HepG2 (cell line): ENCODE data around the gene CLDND2. TPM values are rescaled to one million over a fixed set of nuclear protein-coding genes. Genes with fewer than 3 reads are reported as not detected.

ENCODE experiments used
- ATAC-seq: fragments of 200-7000 bp; cut with Tn5 transposase; 3 replicates; pipeline ENCODE4 v1.9.1; 2020; ENCODE audit warnings: mild to moderate bottlenecking, moderate library complexity
- BruUV-seq: library from RNA; stranded (reverse); fragments of 400-500 nt; replicated peaks from 2 replicates; lab custom pipeline; 2021; lab: Mats Ljungman, UMichigan
- CTCF ChIA-PET: fragments of 300-600 bp; formaldehyde crosslinking; extraction: SDS; loops from one replicate; lab custom pipeline; 2021; ENCODE audit warnings: low total read pairs, inconsistent platforms, low intra/inter-chr PET ratio; lab: Yijun Ruan, JAX
- POLR2A ChIA-PET: fragments of 350-600 bp; sonication (Branson Sonifier 250); formaldehyde crosslinking; loops from one replicate; lab custom pipeline; 2020; ENCODE audit warnings: antibody characterized with exemption, inconsistent platforms; lab: Yijun Ruan, JAX
- DNase-seq: peaks from one replicate; pipeline ENCODE4 v3.0.0-alpha.2; 2015; ENCODE audit warnings: low spot score
- FAIRE-seq: peaks from 3 replicates; lab custom pipeline; 2011; peaks lifted over from hg19 to GRCh38; lab: Jason Lieb, UNC
- H2AFZ ChIP-seq: one replicate; pipeline ENCODE4 v1.6.1; 2011; ENCODE audit warnings: low read length, inconsistent platforms
- H3K27ac ChIP-seq: fragments of 300-600 bp; 3 replicates; pipeline ENCODE4 v1.8.0; 2011; ENCODE audit warnings: mixed run types, mild to moderate bottlenecking, mixed read lengths, low read length, inconsistent platforms; ENCODE audit not compliant: insufficient read depth; ENCODE audit errors: extremely low read length
- H3K27me3 ChIP-seq, 2 experiments: fragments of 200-600 bp in 1 of 2; 2 replicates in 1 of 2; 3 replicates in 1 of 2; pipeline versions ENCODE4 v1.6.0 to v1.8.0; 2011; ENCODE audit warnings: low read length in 2 of 2, mild to moderate bottlenecking in 2 of 2, moderate library complexity in 2 of 2, inconsistent platforms in 1 of 2; ENCODE audit not compliant: insufficient read depth in 2 of 2, control insufficient read depth in 1 of 2
- H3K36me3 ChIP-seq, 2 experiments: fragments of 200-600 bp in 1 of 2; replicated peaks in 1 of 2; 2 replicates in 1 of 2; 3 replicates in 1 of 2; pipeline versions ENCODE4 v1.5.1 to v1.8.0; 2011; ENCODE audit warnings: low read length in 2 of 2, inconsistent platforms in 1 of 2; ENCODE audit not compliant: insufficient read depth in 2 of 2, control insufficient read depth in 1 of 2
- H3K4me1 ChIP-seq: 2 replicates; pipeline ENCODE4 v1.5.1; 2012; ENCODE audit warnings: low read length, inconsistent platforms; ENCODE audit not compliant: insufficient read depth
- H3K4me2 ChIP-seq: 2 replicates; pipeline ENCODE4 v1.6.0; 2011; ENCODE audit warnings: low read depth, low read length, inconsistent platforms
- H3K4me3 ChIP-seq, 3 experiments: fragments of 200-600 bp in 1 of 3; sonication (generic), shearing (Covaris generic) in 1 of 3; replicated peaks in 1 of 3; 2 replicates each; pipeline ENCODE4 v1.5.1; 2011 to 2016; ENCODE audit warnings: low read length in 3 of 3, inconsistent platforms in 2 of 3, low read depth in 2 of 3, mild to moderate bottlenecking in 2 of 3, control low read depth in 1 of 3, mixed read lengths in 1 of 3; ENCODE audit not compliant: insufficient read depth in 1 of 3
- H3K79me2 ChIP-seq: one replicate; pipeline ENCODE4 v1.6.1; 2011; ENCODE audit warnings: low read length, inconsistent platforms; ENCODE audit not compliant: insufficient read depth
- H3K9ac ChIP-seq: 2 replicates; pipeline ENCODE4 v1.6.0; 2011; ENCODE audit warnings: mild to moderate bottlenecking, low read depth, low read length, inconsistent platforms; ENCODE audit not compliant: insufficient read depth
- H3K9me3 ChIP-seq: 2 replicates; pipeline ENCODE4 v1.5.1; 2012; ENCODE audit warnings: mild to moderate bottlenecking, low read length
- H4K20me1 ChIP-seq: 2 replicates; pipeline ENCODE4 v1.6.0; 2011; ENCODE audit warnings: inconsistent platforms, mild to moderate bottlenecking, low read length, moderate library complexity; ENCODE audit not compliant: insufficient read depth
- AGO2 ChIP-seq: fragments of 200-400 bp; formaldehyde crosslinking; optimal IDR thresholded peaks from 2 replicates; pipeline ENCODE3; 2017; ENCODE audit warnings: mild to moderate bottlenecking, low read depth, low read length, moderate library complexity
- CEBPZ ChIP-seq: IDR thresholded peaks from 2 replicates; pipeline ENCODE4 v1.6.1; 2012; ENCODE audit warnings: low read length, improper control_type of control experiment
- CHD4 ChIP-seq: fragments of 200-600 bp; sonication (generic); IDR thresholded peaks from 2 replicates; pipeline ENCODE4 v1.7.0; 2017; ENCODE audit warnings: mild to moderate bottlenecking, low read length, borderline replicate concordance
- ESRRA ChIP-seq: sonication (generic); formaldehyde crosslinking; IDR thresholded peaks from 2 replicates; pipeline ENCODE4 v1.5.1; 2020; ENCODE audit warnings: mild to moderate bottlenecking, low read depth, missing genetic modification reagents
- JDP2 ChIP-seq: sonication (generic); formaldehyde crosslinking; IDR thresholded peaks from 2 replicates; pipeline ENCODE4 v1.8.1; 2022; ENCODE audit warnings: missing genetic modification reagents, borderline replicate concordance
- MBNL3 ChIP-seq: fragments of 250-450 bp; sonication (Bioruptor Pico); conservative IDR thresholded peaks from 2 replicates; pipeline ENCODE4 v1.8.0; 2022; ENCODE audit warnings: mild to moderate bottlenecking, inconsistent platforms
- MLLT10 ChIP-seq: sonication (generic); formaldehyde crosslinking; IDR thresholded peaks from 2 replicates; pipeline ENCODE4 v1.4.0; 2020; ENCODE audit warnings: missing genetic modification reagents
- MXI1 ChIP-seq: IDR thresholded peaks from 3 replicates; pipeline ENCODE4 v1.6.1; 2012; ENCODE audit warnings: low read depth, low read length, inconsistent platforms, borderline replicate concordance
- NR2F1 ChIP-seq, 2 experiments: fragments of 450-650 bp in 1 of 2; formaldehyde crosslinking in 1 of 2; IDR thresholded peaks; 2 replicates each; pipeline versions ENCODE4 v1.5.0 to v1.6.1; 2016 to 2020; ENCODE audit warnings: mild to moderate bottlenecking in 1 of 2, missing compliant biosample characterization in 1 of 2, missing genetic modification reagents in 1 of 2, moderate library complexity in 1 of 2
- NR3C1 ChIP-seq: sonication (generic); formaldehyde crosslinking; IDR thresholded peaks from 2 replicates; pipeline ENCODE4 v1.4.0; 2020; ENCODE audit warnings: missing genetic modification reagents
- SMARCC2 ChIP-seq: fragments of 450-650 bp; IDR thresholded peaks from 2 replicates; pipeline ENCODE4 v1.6.1; 2017; ENCODE audit warnings: antibody characterized with exemption, mild to moderate bottlenecking
- SMYD3 ChIP-seq: sonication (generic); formaldehyde crosslinking; IDR thresholded peaks from 2 replicates; pipeline ENCODE4 v1.8.1; 2023; ENCODE audit warnings: mild to moderate bottlenecking, missing genetic modification reagents
- TGIF2 ChIP-seq: IDR thresholded peaks from 2 replicates; pipeline ENCODE4 v1.6.1; 2016; ENCODE audit warnings: control low read depth, missing compliant biosample characterization
- ZFY ChIP-seq: sonication (generic); formaldehyde crosslinking; IDR thresholded peaks from 2 replicates; pipeline ENCODE4 v1.4.0; 2020; ENCODE audit warnings: missing genetic modification reagents
- ZNF205 ChIP-seq: IDR thresholded peaks from 2 replicates; pipeline ENCODE4 v1.6.1; 2018; ENCODE audit warnings: missing biosample characterization, missing genetic modification reagents
- ZNF597 ChIP-seq: sonication (generic); formaldehyde crosslinking; IDR thresholded peaks from 2 replicates; pipeline ENCODE4 v1.5.0; 2020; ENCODE audit warnings: missing genetic modification reagents
- ZNF720 ChIP-seq: sonication (generic); formaldehyde crosslinking; IDR thresholded peaks from 2 replicates; pipeline ENCODE4 v1.4.0; 2020; ENCODE audit warnings: missing genetic modification reagents
- ZNF878 ChIP-seq: sonication (generic); formaldehyde crosslinking; IDR thresholded peaks from 2 replicates; pipeline ENCODE4 v1.8.1; 2023; ENCODE audit warnings: mild to moderate bottlenecking, missing genetic modification reagents, moderate library complexity
- WGBS: methylation state at CpG from one replicate; pipeline ENCODE4 v1.1.6; 2017; ENCODE audit warnings: low lambda C conversion rate; 5-methylcytosine and 5-hydroxymethylcytosine counted together
- in situ Hi-C: cut with HindIII; loops from 2 replicates; pipeline ENCODE4 v1.10.0; 2017; ENCODE audit warnings: low pct_unique_long_range_greater_than_20kb; ENCODE audit not compliant: extremely low pct_ligation_motif_present
- intact Hi-C: fragments of 100-400 bp; cut with micrococcal nuclease; formaldehyde crosslinking; loops from one replicate; pipeline ENCODE4 v1.10.0; 2022; ENCODE audit not compliant: unreplicated experiment
- polyA plus RNA-seq, 8 experiments: library from polyadenylated mRNA; depleted of rRNA in 3 of 8; stranded (reverse) in 7 of 8; unstranded in 1 of 8; fragments of >200 nt; fragmentation: Illumina TruSeq in 4 of 8; extraction: Trizol in 4 of 8; gene quantifications; 2 replicates each; pipeline versions ENCODE4 v1.2.1 to v1.2.3, GENCODE V29; 2011 to 2016; ENCODE audit warnings: low read depth in 4 of 8, missing spikeins in 1 of 8, mixed read lengths in 1 of 8; ENCODE audit not compliant: insufficient read depth in 1 of 8
- total RNA-seq, 5 experiments: library from RNA; depleted of rRNA; stranded (reverse); fragments of >200 nt; fragmentation: Illumina TruSeq; extraction: Trizol; gene quantifications; 2 replicates each; pipeline ENCODE4 v1.2.3, GENCODE V29; 2016; ENCODE audit warnings: low read depth in 1 of 5

The CLDND2 gene
- total and polyA plus RNA-seq, 2 of the 13 experiments (the other 11 are each of a cell fraction or from before 2014, with no cell fraction given) = 0.84 to 1.8 TPM

GRCh38 chr19:51366389-51367254 lies 2.2 kb downstream of the CLDND2 start (continued):
- TF ChIP-seq ESRRA (CRISPR knock-in tag) (no peak), AGO2 (peak; percentile 98), TGIF2 (CRISPR knock-in tag) (peak; percentile 73), SMYD3 (CRISPR knock-in tag) (0 out of 2 replicates have a peak, but pooled peaks have one; percentile 71), ZNF878 (CRISPR knock-in tag) (0 out of 2 replicates have a peak, but pooled peaks have one; percentile 27)
- TF ChIP-seq, all 625 proteins: peak for 150

- no peak for FAIRE-seq
- Histone ChIP-seq H3K9me3 (no peaks in the 10 kb centered on the region), H3K79me2 (peaks cover 40% of the 10 kb centered on the region), H2AFZ (no peak within 1 kb of the TSS), H3K27ac (peak within 1 kb of the TSS; percentile 100), H3K27me3 (peaks cover 0 to 7% of the 10 kb centered on the region in 2 experiments; a peak in 2 of 5 replicates), H3K4me2 (peak within 1 kb of the TSS; percentile 100), H4K20me1 (no peaks in the 10 kb centered on the region), H3K4me1 (peaks cover 55% of the 10 kb centered on the region), H3K9ac (peak within 1 kb of the TSS; percentile 100), H3K36me3 (no peaks in the 10 kb centered on the region), H3K4me3 (peak within 1 kb of the TSS; percentile 80 to 94 (median 94))
- CTCF ChIA-PET = no interaction called here
- under 1% methylated on average over 16 of the region's 27 CpGs for WGBS
- no peak for DNase-seq
- POLR2A ChIA-PET = interaction anchor here (0.6 to 7.8 kb wide), 12 partner anchors 10 to 855 kb away, joined by 3 to 309 read pairs (median 6); partner anchors contain the start of genes C19orf84, LIM2 and VSIG10L
- BruUV-seq = TSS peak; percentile 87
- intact Hi-C loops = no loop called here
- in situ Hi-C loops = no loop called here
- ATAC-seq = no peak
- TF ChIP-seq ZFY (CRISPR knock-in tag) (peak; percentile 35; the same call in 1 of the 2 replicates), SMARCC2 (no peak), ZNF720 (CRISPR knock-in tag) (no peak), CEBPZ (no peak), JDP2 (no peak), CHD4 (no peak), MLLT10 (no peak), NR3C1 (CRISPR knock-in tag) (no peak), MXI1 (peak; percentile 63; the same call in 1 of the 3 replicates), ZNF597 (CRISPR knock-in tag) (no peak), MBNL3 (CRISPR knock-in tag) (no peak), NR2F1 (CRISPR knock-in tag; IDR thresholded peaks at IDR 0.05) (peak in 1 of 2 experiments; percentile 41; a peak in 1 of 4 replicates), ZNF205 (CRISPR knock-in tag) (no peak; the same call in 1 of the 2 replicates)
These were observed 2.8 kb downstream of the CLDND2 start, which contains the start of gene ETFB for GRCh38 chr19:51365965-51366388. Gene ETFB, minus strand, starts transcription at chr19:51366388. Its CDS starts 62 bp downstream, at chr19:51366326.
